Motor neuron (in vitro differentiated cells): Measurements from ENCODE around the gene TSPAN3. TPM values are rescaled to one million over a fixed set of nuclear protein-coding genes. Genes with fewer than 3 reads are reported as not detected.

Source experiments
- ATAC-seq, 8 experiments: fragments of 200-7000 bp; cut with Tn5 transposase; replicated peaks in 6 of 8; 2 replicates each; pipeline ENCODE4 v1.8.0; 2021; ENCODE audit warnings: mild to moderate bottlenecking in 8 of 8, moderate library complexity in 8 of 8
- H3K27ac ChIP-seq, 2 donors: fragments of 250-450 bp; sonication (Bioruptor Pico); 2 replicates each; pipeline ENCODE4 v1.9.0; 2021; ENCODE audit warnings: antibody characterized with exemption in 2 of 2, mild to moderate bottlenecking in 2 of 2, moderate library complexity in 1 of 2
- H3K4me1 ChIP-seq, 2 donors: fragments of 250-450 bp; sonication (Bioruptor Pico); replicated peaks in 1 of 2; 2 replicates each; pipeline ENCODE4 v1.6.1; 2021; ENCODE audit warnings: antibody characterized with exemption in 2 of 2, mild to moderate bottlenecking in 2 of 2, moderate library complexity in 1 of 2
- H3K4me3 ChIP-seq, 5 donors: fragments of 250-450 bp; sonication (Bioruptor Pico); 2 replicates each; pipeline ENCODE4 v1.9.0; 2021; ENCODE audit warnings: antibody characterized with exemption in 5 of 5, mild to moderate bottlenecking in 5 of 5, moderate library complexity in 4 of 5
- WGBS, 10 experiments: fragments of 450-650 bp; shearing (Covaris generic); methylation state at CpG; one replicate each; pipeline ENCODE4 v1.0.0; 2022; 5-methylcytosine and 5-hydroxymethylcytosine counted together
- in situ Hi-C, 9 experiments: fragments of 400-800 bp; cut with MboI; loops; one replicate each; pipeline ENCODE4 v1.15.0; 2021; ENCODE audit warnings: low sequenced_read_pairs in 9 of 9, low pct_unique_long_range_greater_than_20kb in 2 of 9; ENCODE audit not compliant: unreplicated experiment in 9 of 9
- total RNA-seq, 8 experiments: library from RNA; unstranded; fragments of 300-600 nt; gene quantifications; 2 replicates each; pipeline versions ENCODE4 v1.2.3 to v1.2.4, GENCODE V29; 2022

Gene TSPAN3
- total RNA-seq, 8 experiments from 2014 or later: 153 to 545 (median 224) TPM

- ATAC-seq: no peak
- Histone ChIP-seq H3K27ac (no peak overlapping the region), H3K4me3 (no peak overlapping the region), H3K4me1 (peaks cover 15 to 18% of the 10 kb centered on the region in 2 donors)
- WGBS, 10 experiments: 10 to 85% (median 79%) methylated on average over 1 to 4 of the region's 13 CpGs; no CpG with 5 or more reads in 4 of the 10 experiments
- in situ Hi-C loops: no loop called here
Observed at GRCh38 chr15:77033729-77034671, 36.9 kb downstream of the TSPAN3 start.

GRCh38 chr15:77033417-77033728 lies 37.5 kb downstream of the TSPAN3 start:
- H3K27ac ChIP-seq: no peak overlapping the region
- no peak for ATAC-seq
- in situ Hi-C loops: no loop called here
- 80 to 100% (median 94%) methylated on average over 1 to 3 of the region's 4 CpGs; no CpG with 5 or more reads in 5 of the 10 experiments for WGBS, 10 experiments
- peaks cover 16 to 19% of the 10 kb centered on the region in 2 donors for H3K4me1 ChIP-seq
- H3K4me3 ChIP-seq: no peak overlapping the region

- in situ Hi-C loops: no loop called here
- H3K4me3 ChIP-seq: no peak overlapping the region
- peaks cover 21 to 23% of the 10 kb centered on the region in 2 donors for H3K4me1 ChIP-seq
- no peak for ATAC-seq
- no peak overlapping the region for H3K27ac ChIP-seq
- 71 to 92% (median 80%) methylated on average over 1 to 9 of the region's 18 CpGs; no CpG with 5 or more reads in 5 of the 10 experiments for WGBS, 10 experiments
Observed at GRCh38 chr15:77032647-77033416, 38.1 kb downstream of the TSPAN3 start.

- 80 to 100% methylated on average over 2 of the region's 22 CpGs; no CpG with 5 or more reads in 8 of the 10 experiments for WGBS, 10 experiments
- ATAC-seq: no peak
- Histone ChIP-seq H3K4me3 (no peak overlapping the region), H3K4me1 (peaks cover 24 to 26% of the 10 kb centered on the region in 2 donors), H3K27ac (no peak overlapping the region)
- in situ Hi-C loops: no loop called here
Observed at GRCh38 chr15:77032052-77032646, 38.8 kb downstream of the TSPAN3 start.

- Histone ChIP-seq H3K4me1 (peaks cover 24 to 26% of the 10 kb centered on the region in 2 donors), H3K27ac (peak overlapping the region in 1 of 2 donors; percentile 36), H3K4me3 (no peak overlapping the region)
- in situ Hi-C loops: no loop called here
- peak in 6 of 8 experiments; percentile 1 to 47 (median 20) for ATAC-seq
- 100% methylated on average over 1 of the region's 12 CpGs; no CpG with 5 or more reads in 8 of the 10 experiments for WGBS, 10 experiments
Observed at GRCh38 chr15:77031376-77032050, 39.4 kb downstream of the TSPAN3 start.

- Histone ChIP-seq H3K27ac (peak overlapping the region in 1 of 2 donors; percentile 36), H3K4me1 (peaks cover 24 to 26% of the 10 kb centered on the region in 2 donors), H3K4me3 (no peak overlapping the region)
- 28 to 55% (median 40%) methylated on average over 1 to 4 of the region's 10 CpGs; no CpG with 5 or more reads in 7 of the 10 experiments for WGBS, 10 experiments
- in situ Hi-C loops: no loop called here
- ATAC-seq: peak in 5 of 8 experiments; percentile 23 to 70 (median 35)
Observed at GRCh38 chr15:77030928-77031375, 40.0 kb downstream of the TSPAN3 start.

- Histone ChIP-seq H3K4me3 (no peak overlapping the region), H3K27ac (peak overlapping the region in 1 of 2 donors; percentile 36), H3K4me1 (peaks cover 24 to 26% of the 10 kb centered on the region in 2 donors)
- 0 to 73% (median 10%) methylated on average over 1 to 3 of the region's 22 CpGs; no CpG with 5 or more reads in 6 of the 10 experiments for WGBS, 10 experiments
- in situ Hi-C loops: no loop called here
- peak; percentile 2 to 76 (median 70) for ATAC-seq
Observed at GRCh38 chr15:77030048-77030927, 40.6 kb downstream of the TSPAN3 start.

- Histone ChIP-seq H3K27ac (peak overlapping the region in 1 of 2 donors; percentile 36), H3K4me3 (no peak overlapping the region), H3K4me1 (peaks cover 24 to 26% of the 10 kb centered on the region in 2 donors)
- ATAC-seq: peak in 2 of 8 experiments; percentile 6 to 11
- 78 to 100% (median 82%) methylated on average over 1 to 7 of the region's 21 CpGs; no CpG with 5 or more reads in 6 of the 10 experiments for WGBS, 10 experiments
- in situ Hi-C loops: no loop called here
Observed at GRCh38 chr15:77029166-77030047, 41.5 kb downstream of the TSPAN3 start.

- in situ Hi-C loops: no loop called here
- Histone ChIP-seq H3K4me3 (peak overlapping the region in 1 of 5 donors; percentile 14), H3K27ac (no peak overlapping the region), H3K4me1 (peaks cover 24 to 26% of the 10 kb centered on the region in 2 donors)
- 100% methylated on average over 1 to 2 of the region's 22 CpGs; no CpG with 5 or more reads in 8 of the 10 experiments for WGBS, 10 experiments
- no peak for ATAC-seq
Observed at GRCh38 chr15:77028451-77029165, 42.3 kb downstream of the TSPAN3 start.

- 20 to 73% (median 62%) methylated on average over 1 to 19 of the region's 45 CpGs; no CpG with 5 or more reads in 7 of the 10 experiments for WGBS, 10 experiments
- in situ Hi-C loops: no loop called here
- Histone ChIP-seq H3K27ac (no peak overlapping the region), H3K4me1 (peaks cover 24 to 26% of the 10 kb centered on the region in 2 donors), H3K4me3 (peak overlapping the region in 1 of 5 donors; percentile 14)
- ATAC-seq: peak in 4 of 8 experiments; percentile 16 to 47 (median 38)
Observed at GRCh38 chr15:77027697-77028450, 43.0 kb downstream of the TSPAN3 start.
